Duodenal mucosa (tissue), 2 donors: ENCODE data around the gene WWP2.
"Not testable (repeated sequence)": the region's sequence is repeated elsewhere in the genome, so short reads cannot be mapped to it uniquely, and the experiment has no call there.

ENCODE experiments used
- H3K27ac ChIP-seq: one replicate; pipeline ENCODE4 v1.7.0; 2013; ENCODE audit warnings: low read depth, low read length
- H3K27me3 ChIP-seq, 2 donors: one replicate each; pipeline ENCODE4 v1.7.0; 2013; ENCODE audit warnings: low read length in 2 of 2, control low read depth in 1 of 2; ENCODE audit not compliant: insufficient read depth in 2 of 2, control insufficient read depth in 1 of 2
- H3K36me3 ChIP-seq, 2 donors: one replicate each; pipeline ENCODE4 v1.7.0; 2013; ENCODE audit warnings: low read length in 2 of 2, control low read depth in 1 of 2; ENCODE audit not compliant: insufficient read depth in 2 of 2, control insufficient read depth in 1 of 2
- H3K4me1 ChIP-seq, 2 donors: one replicate each; pipeline ENCODE4 v1.7.0; 2013; ENCODE audit warnings: low read length in 2 of 2, control low read depth in 1 of 2; ENCODE audit not compliant: insufficient read depth in 2 of 2, control insufficient read depth in 1 of 2
- H3K4me3 ChIP-seq, 2 donors: one replicate each; pipeline ENCODE4 v1.7.0; 2013; ENCODE audit warnings: low read length in 2 of 2, low read depth in 1 of 2
- H3K9ac ChIP-seq, 2 donors: one replicate each; pipeline ENCODE4 v1.7.0; 2013; ENCODE audit warnings: low read length in 2 of 2, low read depth in 1 of 2
- H3K9me3 ChIP-seq, 2 donors: one replicate each; pipeline ENCODE4 v1.7.0; 2013; ENCODE audit warnings: low read length in 2 of 2, control low read depth in 1 of 2; ENCODE audit not compliant: control insufficient read depth in 1 of 2

Gene WWP2

GRCh38 chr16:69969657-69970056 is 207.5 kb downstream of the WWP2 start:
- H3K9me3 ChIP-seq, H3K4me1 ChIP-seq, H3K27ac ChIP-seq, H3K27me3 ChIP-seq, H3K9ac ChIP-seq, H3K4me3 ChIP-seq, H3K36me3 ChIP-seq: not testable (repeated sequence)

GRCh38 chr16:69972120-69972519 is 210.0 kb downstream of the WWP2 start:
- not testable (repeated sequence) for H3K36me3 ChIP-seq, H3K9me3 ChIP-seq, H3K27me3 ChIP-seq, H3K4me1 ChIP-seq, H3K9ac ChIP-seq, H3K4me3 ChIP-seq, H3K27ac ChIP-seq

GRCh38 chr16:69972935-69973334 is 210.8 kb downstream of the WWP2 start:
- not testable (repeated sequence) for H3K36me3 ChIP-seq, H3K9me3 ChIP-seq, H3K27me3 ChIP-seq

GRCh38 chr16:69985196-69985595 is 223.1 kb downstream of the WWP2 start:
- H3K27ac ChIP-seq, H3K9ac ChIP-seq: not testable (repeated sequence)

More at GRCh38 chr16:69972935-69973334, 210.8 kb downstream of the WWP2 start:
- not testable (repeated sequence) for H3K4me3 ChIP-seq, H3K27ac ChIP-seq, H3K4me1 ChIP-seq, H3K9ac ChIP-seq

More at GRCh38 chr16:69985196-69985595, 223.1 kb downstream of the WWP2 start:
- not testable (repeated sequence) for H3K27me3 ChIP-seq, H3K4me3 ChIP-seq, H3K9me3 ChIP-seq, H3K36me3 ChIP-seq, H3K4me1 ChIP-seq
